Renal pelvis (tissue), 4 donors: ENCODE measurements around the gene APCDD1. TPM values are rescaled to one million over a fixed set of nuclear protein-coding genes. Genes with fewer than 3 reads are reported as not detected.
"Not testable (repeated sequence)": the region's sequence is repeated elsewhere in the genome, so short reads cannot be mapped to it uniquely, and the experiment has no call there.

ENCODE experiments used
- DNase-seq: peaks from one replicate; pipeline ENCODE4 v3.0.0-alpha.2; 2013
- polyA plus RNA-seq, 3 donors: library from polyadenylated mRNA; unstranded; fragments of 120-200 nt; gene quantifications; one replicate each; pipeline ENCODE4 v1.2.1, GENCODE V29; 2013; ENCODE audit not compliant: insufficient read length in 3 of 3

The APCDD1 gene
- polyA plus RNA-seq, 3 donors = 94.4 to 132 (median 123) TPM

DNA sequence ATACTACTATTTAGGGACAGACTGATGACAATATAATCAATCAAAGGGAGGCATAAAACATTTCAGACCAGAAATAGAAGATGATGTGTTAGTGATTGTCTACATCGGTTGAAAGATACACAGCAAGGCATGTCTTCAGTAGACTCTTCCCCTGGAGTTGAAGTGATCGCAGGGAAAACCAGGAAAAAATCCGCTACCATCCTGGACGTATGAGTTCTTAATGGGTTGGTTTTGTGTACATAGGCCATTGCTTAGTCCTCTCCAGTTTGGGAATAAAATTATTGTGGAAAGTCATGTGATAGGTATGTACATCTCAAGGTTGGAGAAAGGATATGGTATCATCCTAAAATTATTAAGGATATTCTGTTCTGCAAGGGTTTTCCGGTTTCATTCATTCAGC is 4.3 kb downstream of the APCDD1 start:
- DNase-seq = no peak

DNA sequence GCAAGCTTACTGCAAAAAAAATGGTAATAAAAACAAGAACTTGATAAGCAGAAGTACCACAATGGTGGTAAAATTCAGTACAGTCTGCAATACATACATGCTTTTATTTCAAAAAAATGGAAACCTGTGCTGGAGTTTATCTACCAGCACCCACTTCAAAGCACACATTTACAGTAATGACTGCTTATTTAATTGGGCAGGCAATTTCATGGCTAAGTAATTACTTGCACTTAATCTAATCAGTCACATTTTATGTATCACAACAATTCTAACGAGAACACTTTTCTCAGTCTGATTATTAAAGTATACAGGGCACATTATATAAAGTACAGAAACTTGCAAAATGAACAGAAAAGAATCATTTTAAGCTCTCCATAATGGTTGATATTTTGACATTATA is 5.2 kb downstream of the APCDD1 start:
- DNase-seq = no peak

DNA sequence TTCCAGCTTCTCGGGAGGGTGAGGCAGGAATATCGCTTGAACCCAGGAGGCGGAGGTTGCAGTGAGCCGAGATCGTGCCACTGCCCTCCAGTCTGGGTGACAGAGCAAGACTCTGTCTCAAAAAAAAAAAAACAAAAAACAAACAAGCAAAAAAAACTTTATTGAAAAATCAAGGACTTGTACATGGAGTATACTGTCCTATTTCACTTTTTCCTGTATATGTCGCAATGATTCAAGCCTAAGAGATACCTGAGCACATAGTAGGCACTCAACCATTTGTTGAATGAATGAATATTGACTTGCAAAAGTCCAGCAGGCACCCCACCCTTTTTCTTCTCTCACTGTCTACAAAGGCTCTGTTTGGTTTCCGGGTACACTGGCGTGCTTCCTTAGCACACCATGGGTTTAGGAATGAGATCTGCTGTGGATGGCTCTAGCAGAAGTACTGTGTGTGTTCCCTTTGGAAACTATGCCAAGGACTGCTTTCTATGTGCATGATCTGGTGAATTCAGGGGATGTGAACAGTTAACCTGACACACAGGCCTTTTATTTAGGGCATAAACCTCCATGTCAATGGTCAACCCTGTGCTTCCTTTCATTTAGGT is 6.1 kb downstream of the APCDD1 start:
- DNase-seq = no peak

DNA sequence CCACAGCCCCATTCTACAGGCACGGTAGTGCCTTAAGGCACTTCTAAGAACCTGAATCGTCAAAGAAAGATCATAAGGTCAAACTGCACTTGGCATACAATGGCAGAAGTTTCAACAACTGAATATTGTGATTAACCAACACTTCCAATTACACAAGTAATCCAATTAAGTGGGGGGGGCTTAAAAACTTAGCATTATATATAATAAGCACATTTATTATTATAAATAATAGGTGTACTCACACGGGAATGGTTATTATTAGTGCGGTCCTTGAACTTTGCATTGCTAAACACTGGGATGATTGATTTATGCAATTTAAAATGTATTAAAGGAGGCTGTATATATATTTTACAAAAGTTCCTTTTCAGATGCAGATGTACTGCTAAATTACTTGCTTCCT is 7.6 kb downstream of the APCDD1 start:
- no peak for DNase-seq

DNA sequence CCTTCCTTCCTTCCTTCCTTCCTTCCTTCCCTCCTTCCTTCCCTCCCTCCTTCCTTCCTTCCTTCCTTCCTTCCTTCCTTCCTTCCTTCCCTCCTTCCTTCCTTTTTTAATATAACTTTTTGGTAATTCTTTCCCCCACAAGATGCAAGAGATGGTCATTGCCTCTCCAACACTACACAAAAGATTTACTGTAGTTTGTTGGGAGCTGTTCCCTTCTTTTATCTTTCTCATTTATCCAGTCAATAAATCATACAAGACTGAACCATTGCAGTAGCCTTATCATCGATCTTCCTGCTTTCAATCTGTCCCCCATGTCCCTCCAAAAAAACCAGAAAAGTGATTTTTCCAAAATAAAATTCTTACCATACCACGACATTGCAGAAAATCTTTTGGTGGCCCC is 8.2 kb downstream of the APCDD1 start:
- DNase-seq = no peak

DNA sequence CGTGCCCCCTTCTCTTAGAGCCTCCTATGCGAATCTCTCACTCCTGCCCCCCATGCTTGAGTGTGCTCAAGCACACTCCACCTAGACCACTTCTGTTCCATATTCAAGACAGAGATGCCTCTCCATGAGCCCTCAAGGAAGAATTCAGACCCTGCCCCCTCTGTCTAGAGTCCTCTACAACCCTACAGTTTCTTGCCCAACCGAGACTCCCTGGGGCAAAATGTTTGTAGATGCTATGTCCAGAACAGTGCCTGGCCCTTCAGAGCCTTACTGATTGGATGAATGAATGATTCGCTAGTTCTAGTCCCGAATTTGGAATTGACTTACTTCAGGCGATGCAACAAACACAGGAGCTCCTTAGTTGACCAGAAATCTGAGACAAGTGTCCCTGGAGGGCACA is 8.7 kb downstream of the APCDD1 start:
- DNase-seq = no peak

DNA sequence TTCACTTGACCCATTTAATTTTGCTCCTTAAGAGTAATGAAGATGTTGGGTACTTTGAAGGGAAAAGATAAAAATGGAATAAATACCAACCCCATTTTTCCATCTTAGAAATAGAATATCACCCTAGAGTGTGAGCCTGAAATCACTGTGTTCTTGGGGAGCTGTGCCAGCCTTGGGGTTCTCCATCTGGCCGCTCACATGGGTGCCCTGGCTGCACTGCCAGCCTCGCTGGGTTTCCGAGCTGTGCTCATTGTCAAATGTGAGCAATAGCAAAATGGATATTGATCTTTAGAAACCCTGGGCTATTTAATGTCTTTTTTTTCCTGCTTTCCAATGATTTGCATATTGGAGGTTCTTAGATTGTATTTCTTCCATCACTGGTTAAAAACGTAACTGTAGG is 9.3 kb downstream of the APCDD1 start:
- no peak for DNase-seq

DNA sequence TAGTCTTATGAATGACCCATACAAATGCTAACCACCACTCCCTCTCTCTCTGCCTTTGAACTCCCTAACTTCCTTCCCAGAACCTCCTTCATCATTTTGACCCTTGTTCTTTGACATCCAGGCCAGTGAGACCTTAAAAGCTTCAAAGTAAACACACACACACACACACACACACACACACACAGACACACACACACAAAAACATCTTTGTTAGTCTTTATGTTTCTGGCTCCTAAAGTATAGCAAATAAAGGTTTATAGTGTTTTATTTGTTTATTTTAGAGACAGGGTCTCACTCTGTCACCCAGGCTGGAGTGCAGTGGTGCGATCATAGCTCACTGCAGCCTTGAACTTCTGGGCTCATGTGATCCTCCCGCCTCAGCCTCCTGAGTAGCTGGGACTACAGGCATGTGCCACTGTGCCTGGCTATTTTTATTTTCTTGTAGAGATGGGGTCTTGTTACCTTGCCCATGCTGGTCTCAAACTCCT is 9.8 kb downstream of the APCDD1 start:
- not testable (repeated sequence) for DNase-seq

DNA sequence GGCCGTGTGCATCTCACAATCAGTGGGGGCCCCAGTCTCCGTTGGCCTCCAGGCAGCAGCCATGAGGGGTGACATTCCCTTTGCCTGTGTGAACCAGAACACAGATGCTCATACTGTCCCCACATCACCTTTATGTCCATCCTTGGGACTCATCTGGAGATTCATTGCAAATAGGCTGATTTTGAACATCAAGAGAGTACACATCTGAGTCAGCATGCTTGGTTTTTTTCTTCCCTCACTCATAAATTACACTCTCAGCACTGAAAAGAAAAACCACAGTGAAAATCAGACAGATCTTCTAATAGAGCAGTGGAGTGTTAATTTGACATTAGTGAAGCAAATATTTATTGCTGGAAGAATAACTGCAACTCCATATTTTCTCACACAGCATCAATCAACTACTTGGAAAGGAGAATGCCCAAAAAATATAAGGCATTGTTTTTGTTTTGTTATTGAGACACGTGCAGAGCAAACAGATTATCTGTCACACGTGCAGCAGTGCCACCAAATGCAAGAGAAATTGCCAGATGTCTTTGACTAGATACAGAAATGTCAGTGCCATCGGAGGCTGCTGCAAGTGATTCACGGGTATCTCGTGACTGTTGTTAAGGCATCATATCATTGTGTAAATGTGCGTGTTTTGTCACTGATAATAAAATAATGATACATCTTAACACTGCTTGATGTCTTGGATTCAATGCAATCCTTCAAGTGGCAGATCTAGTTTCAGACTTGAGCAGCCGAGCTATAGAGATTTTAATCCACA is 10.9 kb downstream of the APCDD1 start:
- DNase-seq = no peak

DNA sequence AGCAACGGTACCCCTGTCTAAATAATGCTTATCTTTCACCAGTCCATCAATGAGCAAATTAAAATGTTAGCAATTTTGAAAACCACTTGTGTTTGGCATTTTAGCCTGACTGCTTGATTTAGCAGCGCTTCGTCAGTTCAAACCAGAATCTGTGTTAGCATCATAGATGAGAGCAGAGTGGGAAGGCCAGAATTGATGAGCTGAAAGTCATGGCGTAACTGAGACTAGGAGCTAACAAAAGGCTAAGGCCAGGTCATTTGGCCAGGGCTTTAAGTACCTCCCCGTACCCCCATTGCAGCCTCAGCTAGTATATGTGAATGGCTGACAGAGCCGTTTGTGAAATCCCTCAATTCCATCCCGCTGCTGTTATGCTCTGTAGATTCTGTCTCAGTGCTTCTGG is 16.0 kb downstream of the APCDD1 start:
- DNase-seq = no peak

DNA sequence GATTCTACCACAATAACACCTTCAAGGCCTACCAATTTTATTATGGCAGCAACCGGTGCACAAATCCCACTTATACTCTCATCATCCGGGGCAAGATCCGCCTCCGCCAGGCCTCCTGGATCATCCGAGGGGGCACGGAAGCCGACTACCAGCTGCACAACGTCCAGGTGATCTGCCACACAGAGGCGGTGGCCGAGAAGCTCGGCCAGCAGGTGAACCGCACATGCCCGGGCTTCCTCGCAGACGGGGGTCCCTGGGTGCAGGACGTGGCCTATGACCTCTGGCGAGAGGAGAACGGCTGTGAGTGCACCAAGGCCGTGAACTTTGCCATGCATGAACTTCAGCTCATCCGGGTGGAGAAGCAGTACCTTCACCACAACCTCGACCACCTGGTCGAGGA is 17.1 kb downstream of the APCDD1 start:
- DNase-seq = no peak

DNA sequence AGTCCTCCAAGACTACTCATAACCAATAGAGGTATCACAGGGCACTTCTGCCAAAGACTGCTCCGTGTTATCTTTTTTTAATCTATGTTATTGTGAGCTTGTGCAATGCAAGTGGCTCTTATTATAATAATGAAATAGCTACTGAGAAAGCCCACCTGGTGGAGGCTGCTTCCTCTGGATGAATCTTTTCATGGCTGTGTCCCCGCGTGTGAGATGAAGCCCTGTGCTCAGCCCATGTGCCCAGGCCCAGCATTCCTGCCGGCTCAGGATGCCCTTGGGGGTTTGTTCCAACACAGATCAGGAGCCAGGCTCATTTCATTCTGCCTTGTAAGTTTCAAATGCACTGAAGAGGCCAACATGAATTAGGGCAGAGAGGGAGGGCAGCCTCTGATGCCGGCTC is 18.7 kb downstream of the APCDD1 start:
- no peak for DNase-seq

DNA sequence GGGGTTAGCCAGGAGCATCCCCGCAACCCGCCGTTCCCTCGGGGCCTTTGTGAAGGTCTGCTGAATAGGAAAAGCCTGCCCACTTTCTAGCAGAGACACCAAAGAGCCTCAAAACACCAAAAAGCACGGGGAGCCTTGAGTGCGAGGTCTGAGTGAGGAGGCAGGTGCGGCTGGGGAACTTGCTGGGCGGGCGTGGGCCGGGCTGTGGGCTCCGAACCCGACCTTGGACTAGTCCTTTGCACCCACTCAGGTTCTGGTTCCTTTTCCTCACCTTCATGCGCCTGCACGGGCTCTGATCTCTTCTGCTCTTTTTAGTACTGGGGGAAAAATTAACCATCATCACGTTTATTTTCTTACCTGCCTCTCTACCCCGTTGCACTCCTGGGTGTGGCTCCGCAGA is 19.9 kb downstream of the APCDD1 start:
- DNase-seq = no peak

DNA sequence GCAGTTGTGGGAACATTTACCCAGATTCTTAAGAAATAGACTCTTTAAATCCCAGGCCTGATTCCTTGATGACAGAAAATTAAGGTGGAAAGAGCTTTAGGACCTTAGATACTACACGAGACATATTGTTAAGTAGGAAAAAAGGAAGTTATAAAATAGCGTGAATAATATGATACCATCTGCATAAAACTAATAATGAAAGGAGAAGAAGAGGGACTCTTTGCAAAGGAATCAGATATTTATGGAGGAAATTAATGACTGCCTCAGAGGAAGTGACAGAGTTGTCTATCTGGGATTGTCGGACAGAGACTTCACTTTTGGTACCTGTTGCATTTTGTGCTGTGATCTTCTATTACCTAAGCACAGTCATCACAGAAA is 20.8 kb downstream of the APCDD1 start:
- DNase-seq = no peak

DNA sequence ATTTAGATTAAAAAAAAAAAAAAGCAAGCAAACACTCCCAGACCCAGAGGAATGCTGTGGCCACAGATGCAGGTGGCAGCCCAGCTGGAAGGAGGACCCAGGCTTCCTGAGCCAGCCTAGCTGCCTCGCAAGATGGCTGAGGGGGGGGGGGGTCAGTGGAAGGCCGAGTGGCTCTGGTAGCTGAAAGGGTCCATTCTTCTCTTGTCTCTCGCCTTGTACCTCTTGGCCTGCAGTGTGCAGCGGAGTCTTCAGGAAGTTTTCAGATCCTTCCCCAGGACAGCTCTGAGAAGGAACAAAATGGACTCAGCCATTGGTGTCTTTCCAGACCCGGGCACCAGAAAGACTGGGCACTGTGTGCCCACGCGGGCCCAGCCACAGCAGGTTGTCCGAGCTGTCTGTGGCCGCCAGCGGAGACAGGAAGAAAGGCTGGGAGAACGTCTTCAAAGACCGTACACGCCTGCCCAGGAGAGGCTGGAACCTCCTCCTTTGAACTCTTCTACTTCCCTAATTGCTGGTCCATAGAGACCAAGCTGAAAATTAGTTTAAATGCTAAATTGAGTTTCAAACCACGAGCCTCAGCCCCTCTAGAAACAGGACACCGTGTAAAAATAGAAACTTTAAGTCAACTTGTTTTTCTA is 21.3 kb downstream of the APCDD1 start:
- DNase-seq = no peak

DNA sequence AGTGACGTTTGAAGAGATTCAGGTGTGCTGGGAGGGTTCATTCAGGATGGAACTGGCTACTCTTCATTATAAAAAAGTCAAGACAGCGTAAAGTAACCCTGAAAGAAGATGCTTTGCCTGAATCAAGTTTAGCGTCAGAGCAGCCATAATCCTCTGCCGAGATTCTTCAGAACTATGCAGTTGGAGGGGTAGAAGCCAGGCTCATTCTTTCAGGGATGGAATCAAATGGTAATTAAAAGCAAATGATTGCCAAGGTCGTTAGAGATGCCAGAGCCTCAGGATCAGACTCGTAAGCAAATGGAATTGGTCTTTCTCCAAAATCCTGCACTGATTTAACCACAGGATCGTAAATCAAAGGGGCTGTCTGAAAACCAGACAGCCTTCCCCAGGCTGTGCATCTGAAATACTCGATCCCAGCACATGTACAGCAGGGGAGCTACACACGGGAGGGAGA is 21.9 kb downstream of the APCDD1 start:
- DNase-seq = peak; percentile 61

DNA sequence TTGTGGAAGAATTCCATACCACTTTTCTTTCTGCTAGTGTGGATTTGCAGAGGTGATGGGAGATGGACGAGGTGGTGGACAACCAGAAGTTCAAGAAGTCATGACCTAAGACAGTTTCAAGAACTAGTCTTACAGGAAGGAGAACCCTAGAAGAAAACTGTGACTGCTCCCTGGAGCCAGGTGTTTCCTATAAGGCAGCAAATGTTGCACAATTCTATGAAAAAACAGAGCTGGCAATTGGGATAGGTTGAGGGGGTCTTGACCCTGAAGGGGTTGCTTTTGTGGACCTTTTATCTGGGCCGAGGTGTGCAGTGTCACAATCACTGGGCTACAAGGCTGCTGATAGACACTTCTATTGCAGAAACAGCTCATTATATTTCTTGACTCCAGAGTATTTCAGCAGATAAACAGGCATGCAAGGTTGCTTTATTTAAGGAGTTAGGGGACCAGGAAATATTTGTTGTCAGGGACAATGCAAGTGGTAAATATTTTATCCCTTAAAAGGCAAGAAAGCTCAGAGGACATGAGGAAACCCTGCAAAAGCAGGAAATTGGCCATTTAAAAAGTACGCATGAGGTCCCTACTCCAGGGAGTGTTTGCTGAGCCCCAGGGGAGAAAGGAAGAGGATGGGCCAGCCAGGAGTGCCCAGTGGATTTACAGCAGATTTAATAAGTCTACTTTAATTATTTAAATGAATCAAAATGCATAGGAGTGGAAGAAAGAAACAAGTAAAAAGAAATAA is 22.9 kb downstream of the APCDD1 start:
- no peak for DNase-seq

DNA sequence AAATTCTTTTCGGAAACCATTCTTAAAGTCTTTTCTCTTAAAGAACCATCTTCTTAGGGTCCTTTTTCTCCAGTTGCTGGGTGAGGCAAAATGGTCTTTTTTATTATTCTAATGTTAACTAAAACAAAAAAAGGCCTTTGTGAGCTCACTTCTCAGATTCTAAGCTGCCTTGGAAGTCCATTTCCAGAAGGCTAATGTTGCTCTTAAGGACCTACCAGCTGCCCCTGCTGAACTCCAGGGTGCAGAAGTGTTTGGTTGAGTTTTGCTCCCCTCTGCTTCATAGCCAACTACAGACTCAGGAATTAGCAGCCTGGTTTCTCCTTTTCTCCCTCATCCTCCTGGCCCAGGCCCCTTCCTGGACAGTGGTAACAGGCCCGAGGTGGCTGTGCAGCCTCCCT is 23.4 kb downstream of the APCDD1 start:
- DNase-seq = no peak

DNA sequence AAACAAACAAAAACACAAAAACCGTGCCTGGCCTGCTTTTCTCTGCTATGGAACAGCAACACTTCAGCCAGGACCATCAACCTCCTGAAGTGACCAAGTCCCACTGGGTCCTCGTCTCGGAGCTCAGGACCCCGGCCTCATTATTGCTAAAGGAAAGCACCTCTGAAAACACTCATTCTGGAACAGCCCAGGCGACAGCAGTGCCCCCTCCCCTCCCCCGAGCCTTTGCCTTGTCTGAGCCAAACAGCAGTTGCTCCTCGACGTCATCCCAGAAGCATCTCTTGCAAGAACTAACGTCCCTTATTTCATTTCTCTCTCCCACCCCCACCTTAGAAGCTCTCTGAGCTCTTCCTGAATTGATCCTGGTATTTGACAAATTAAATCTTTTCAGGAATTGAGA is 27.4 kb downstream of the APCDD1 start:
- DNase-seq = no peak

DNA sequence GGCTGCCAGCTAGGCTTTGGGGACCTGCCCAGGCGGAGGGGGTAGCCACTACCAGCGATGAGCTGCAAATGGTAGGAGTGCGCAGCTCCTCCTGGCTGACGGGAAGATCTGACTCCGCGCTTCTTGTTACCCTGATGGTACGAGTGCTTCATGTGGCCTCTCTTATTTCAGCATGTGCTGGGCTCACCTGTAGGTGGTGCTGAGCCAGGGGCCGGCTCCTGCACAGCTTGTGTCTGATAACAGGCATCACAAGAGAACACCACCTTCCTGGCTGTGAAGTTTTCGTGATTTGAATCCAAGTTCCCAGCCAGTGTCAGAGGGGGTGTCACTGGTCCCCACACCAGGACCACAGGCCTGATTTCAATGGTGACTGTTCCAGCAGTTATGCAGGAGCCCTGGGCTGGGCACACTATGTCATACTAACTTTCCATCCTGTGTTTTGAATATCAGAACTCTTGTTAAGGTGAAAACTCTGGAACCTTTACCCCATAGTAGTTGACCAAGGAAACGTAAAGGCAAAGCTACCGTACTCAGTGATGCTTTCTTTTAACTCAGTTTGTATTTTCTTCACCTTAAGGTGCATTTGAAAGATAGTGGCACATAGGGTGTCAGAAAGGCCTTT is 28.0 kb downstream of the APCDD1 start:
- DNase-seq = no peak

DNA sequence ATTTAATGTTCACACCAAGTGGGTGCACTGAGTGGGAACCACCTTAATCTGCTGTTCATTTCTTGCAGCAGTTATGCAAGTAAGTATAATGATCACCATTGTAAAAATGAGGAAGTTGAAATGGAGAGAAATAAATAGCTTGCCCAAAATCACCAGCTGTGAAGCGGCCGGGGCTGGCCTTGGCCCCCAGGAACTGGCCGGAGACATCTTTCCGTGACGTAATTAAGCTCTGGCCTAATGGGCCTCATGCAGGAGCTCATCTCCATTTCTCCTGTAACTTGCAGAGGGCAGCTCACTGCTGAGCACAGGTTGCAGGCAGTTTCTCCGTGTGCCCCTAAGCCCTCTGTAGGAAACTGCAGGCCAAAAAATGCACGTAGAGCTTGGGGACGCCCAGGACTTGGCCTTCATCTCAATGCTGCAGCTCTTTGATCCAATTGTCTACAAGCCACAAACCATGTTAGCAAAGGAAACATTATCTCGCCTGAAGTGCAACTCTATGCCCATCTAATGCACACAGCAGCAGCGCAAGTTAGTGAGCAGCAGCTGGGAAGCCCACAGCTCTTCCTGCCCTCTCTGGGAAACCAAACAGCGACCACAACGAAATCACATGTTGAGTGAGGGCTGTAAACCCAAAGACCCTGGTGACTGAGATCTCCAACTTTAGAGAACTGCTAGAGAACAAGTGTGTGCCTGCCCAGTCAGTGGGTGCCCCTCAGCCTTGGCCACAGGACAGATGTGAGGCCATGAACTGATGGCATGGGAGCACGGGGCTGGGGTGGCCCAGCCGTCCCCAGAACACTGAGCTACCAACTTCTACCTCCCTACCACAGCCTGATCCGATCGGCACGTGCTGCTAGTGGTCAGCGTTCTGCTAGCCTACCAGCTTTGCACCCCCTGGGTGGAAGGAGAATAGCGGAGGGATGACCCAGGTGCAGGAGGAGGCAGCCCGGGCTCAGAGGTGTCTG is 28.8 kb downstream of the APCDD1 start:
- DNase-seq = no peak
